GM12875 (cell line): Measurements from ENCODE around the gene PACSIN1.

Source experiments
- H3K4me3 ChIP-seq: one replicate; pipeline ENCODE4 v1.5.1; 2011; ENCODE audit warnings: low read depth, low read length, control low read depth
- CTCF ChIP-seq: IDR thresholded peaks from 2 replicates; pipeline ENCODE4 v1.5.1; 2011; ENCODE audit warnings: low read depth, mild to moderate bottlenecking, control low read depth, inconsistent platforms, low read length, moderate library complexity, borderline replicate concordance; ENCODE audit not compliant: insufficient read depth

The PACSIN1 gene

DNA sequence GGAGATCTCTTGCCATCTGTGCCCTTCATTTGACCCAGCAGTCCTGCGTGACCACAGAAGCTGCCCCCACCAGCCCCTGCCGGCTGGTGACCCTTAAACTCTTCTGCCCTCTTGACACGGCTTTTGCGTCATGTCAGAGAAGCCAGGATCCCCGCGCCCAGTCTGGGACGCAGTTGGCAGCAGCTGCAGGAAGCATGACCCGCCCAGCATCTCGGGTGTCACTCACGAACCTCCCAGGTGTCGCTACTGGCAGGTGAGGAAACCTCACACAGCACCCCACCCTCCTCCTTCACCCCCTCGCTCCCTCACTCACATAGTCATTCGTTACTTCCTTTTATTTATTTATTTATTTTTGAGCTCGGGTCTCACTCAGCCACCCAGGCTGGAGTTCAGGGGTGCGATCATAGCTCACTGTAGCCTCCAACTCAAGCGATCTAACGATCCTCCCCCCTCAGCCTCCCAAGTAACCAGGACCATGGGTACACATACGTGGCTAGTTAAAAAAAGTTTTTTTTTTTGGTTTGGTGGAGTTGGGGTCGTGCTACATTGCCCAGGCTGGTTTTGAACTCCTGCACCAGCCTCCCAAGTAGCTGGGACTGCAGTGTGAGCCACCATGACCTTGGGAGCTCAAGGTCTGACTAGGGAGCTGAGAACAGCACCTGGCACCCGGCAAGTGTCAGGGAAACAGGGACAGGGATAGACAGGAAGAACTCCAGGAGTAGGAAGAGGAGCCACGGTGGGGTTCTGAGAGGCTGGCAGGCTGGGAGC lies 104.4 kb downstream of the PACSIN1 start:
- no peak for TF ChIP-seq CTCF
- no peak overlapping the region for H3K4me3 ChIP-seq

GRCh38 chr6:34571388-34571787 lies 105.5 kb downstream of the PACSIN1 start:
- no peak for TF ChIP-seq CTCF
- H3K4me3 ChIP-seq: no peak overlapping the region

DNA sequence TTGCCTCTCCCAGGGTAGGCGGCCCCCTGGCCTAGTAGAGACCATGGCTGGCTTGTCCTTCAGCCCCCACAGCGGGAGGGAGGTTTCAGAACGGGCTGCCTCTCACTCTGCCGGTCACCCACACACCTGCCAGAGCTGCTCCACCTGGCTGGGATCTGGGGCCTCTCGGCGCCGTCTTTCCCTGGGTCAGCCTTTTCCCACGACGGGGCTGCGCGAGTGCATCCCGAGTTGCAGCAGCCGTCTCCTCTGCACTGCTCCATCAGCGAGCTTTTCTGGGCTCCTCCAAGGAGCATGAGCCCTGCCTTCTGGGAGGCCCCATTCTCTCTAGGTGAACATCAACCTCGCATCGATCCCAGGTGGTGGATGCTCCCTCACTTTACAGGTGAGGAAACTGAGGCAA lies 106.1 kb downstream of the PACSIN1 start:
- no peak for TF ChIP-seq CTCF
- no peak overlapping the region for H3K4me3 ChIP-seq

DNA sequence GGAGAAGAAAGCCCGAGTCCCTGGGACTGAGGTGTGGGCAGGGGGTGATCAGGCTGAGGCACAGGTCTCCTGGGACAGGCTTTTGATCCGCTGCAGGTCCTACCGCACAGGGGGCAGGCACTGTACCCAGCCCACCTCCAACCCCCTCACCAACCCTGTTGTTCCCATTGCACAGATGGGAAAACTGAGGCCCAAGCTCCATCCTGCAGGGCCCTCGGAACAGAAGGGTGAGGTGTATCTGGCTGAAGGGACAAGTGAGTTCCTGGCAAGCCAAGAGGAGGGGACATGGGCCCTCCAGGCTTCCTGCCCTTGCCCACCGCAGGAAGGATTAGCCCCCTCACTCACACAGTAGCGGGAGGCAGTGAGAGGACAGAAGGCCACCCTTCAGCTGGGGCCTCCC lies 106.7 kb downstream of the PACSIN1 start:
- no peak for TF ChIP-seq CTCF
- H3K4me3 ChIP-seq: no peak overlapping the region

DNA sequence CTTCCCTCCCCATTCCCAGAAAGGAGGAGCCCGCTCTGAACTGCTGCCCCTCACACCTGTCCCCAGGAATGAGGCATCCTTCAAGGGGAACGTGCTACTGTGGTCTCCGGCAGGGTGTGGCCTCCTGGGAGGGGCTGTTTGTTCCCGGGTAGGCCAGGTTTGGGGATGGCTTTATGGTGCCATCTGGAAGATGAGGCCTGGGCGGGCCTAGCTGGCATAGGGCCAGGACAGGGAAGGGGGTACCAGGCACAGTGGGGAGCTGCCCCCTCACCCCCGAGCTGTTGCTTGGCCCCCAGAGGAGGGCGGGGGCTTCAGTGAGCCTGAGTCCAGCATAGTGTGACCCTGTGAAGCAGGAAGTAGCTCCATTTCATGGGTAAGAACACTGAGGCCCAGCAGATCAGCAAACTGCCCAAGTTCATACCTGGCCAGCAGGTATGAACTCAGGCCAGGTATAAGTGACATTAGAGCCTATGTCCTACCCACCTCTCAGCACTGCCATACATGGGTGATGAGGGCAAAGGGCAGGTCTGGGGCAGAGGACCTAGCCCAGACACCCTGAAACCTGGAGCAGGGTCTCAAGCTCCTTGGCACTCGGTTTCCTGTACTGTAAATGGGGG lies 107.8 kb downstream of the PACSIN1 start:
- no peak overlapping the region for H3K4me3 ChIP-seq
- no peak for TF ChIP-seq CTCF

GRCh38 chr6:34574647-34575293 lies 108.9 kb downstream of the PACSIN1 start:
- H3K4me3 ChIP-seq: no peak overlapping the region
- no peak for TF ChIP-seq CTCF
